HEK293 (cell line): ENCODE results near the gene TRAM1L1.

Experiments used
- MZF1 ChIP-seq: fragments of 450-650 bp; formaldehyde crosslinking; IDR thresholded peaks from 2 replicates; pipeline ENCODE4 v1.5.1; 2017; ENCODE audit warnings: missing biosample characterization, missing genetic modification characterization, borderline replicate concordance
- RBAK ChIP-seq: fragments of 450-650 bp; formaldehyde crosslinking; IDR thresholded peaks from 2 replicates; pipeline ENCODE4 v1.5.1; 2016; ENCODE audit warnings: missing biosample characterization, missing genetic modification characterization
- ZNF140 ChIP-seq: fragments of 450-650 bp; formaldehyde crosslinking; IDR thresholded peaks from 2 replicates; pipeline ENCODE4 v1.5.1; 2016; ENCODE audit warnings: missing biosample characterization, missing genetic modification characterization
- ZNF146 ChIP-seq: fragments of 450-650 bp; formaldehyde crosslinking; IDR thresholded peaks from 2 replicates; pipeline ENCODE4 v1.5.1; 2016; ENCODE audit warnings: missing biosample characterization, missing genetic modification characterization
- ZNF155 ChIP-seq: fragments of 450-650 bp; formaldehyde crosslinking; IDR thresholded peaks from 2 replicates; pipeline ENCODE4 v1.5.1; 2016; ENCODE audit warnings: missing biosample characterization, missing genetic modification characterization
- TF ChIP-seq, protein P1 (sequence below): fragments of 450-650 bp; formaldehyde crosslinking; IDR thresholded peaks from 2 replicates; pipeline ENCODE4 v1.5.1; 2016; ENCODE audit warnings: missing biosample characterization, missing genetic modification characterization
- TF ChIP-seq, protein P2 (sequence below): fragments of 450-650 bp; IDR thresholded peaks from 2 replicates; pipeline ENCODE4 v1.5.1; 2018; ENCODE audit warnings: missing biosample characterization, missing genetic modification characterization
- TF ChIP-seq, protein P3 (sequence below): fragments of 450-650 bp; formaldehyde crosslinking; IDR thresholded peaks from 2 replicates; pipeline ENCODE4 v1.5.1; 2016; ENCODE audit warnings: missing biosample characterization, missing genetic modification characterization, borderline replicate concordance

DNA sequence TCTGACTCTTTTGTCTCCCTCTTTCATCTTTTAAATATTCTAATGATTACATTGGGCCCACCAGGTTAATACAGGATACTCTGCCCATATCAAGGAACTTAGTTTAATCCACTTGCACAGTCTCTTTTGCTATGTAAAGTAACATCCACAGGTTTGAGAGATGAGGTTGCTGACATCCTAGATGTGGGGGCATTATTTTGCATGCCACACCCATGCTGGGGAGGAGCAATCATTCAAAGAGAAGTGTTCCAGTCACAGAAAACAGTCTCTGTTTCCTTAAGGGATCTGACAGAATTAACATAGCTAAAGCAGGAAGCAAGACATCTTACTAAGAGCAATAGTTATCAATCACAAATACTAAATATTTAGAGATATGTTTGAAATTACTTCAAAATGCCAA, 11.5 kb upstream of the TRAM1L1 start:
- TF ChIP-seq, protein P1, sequence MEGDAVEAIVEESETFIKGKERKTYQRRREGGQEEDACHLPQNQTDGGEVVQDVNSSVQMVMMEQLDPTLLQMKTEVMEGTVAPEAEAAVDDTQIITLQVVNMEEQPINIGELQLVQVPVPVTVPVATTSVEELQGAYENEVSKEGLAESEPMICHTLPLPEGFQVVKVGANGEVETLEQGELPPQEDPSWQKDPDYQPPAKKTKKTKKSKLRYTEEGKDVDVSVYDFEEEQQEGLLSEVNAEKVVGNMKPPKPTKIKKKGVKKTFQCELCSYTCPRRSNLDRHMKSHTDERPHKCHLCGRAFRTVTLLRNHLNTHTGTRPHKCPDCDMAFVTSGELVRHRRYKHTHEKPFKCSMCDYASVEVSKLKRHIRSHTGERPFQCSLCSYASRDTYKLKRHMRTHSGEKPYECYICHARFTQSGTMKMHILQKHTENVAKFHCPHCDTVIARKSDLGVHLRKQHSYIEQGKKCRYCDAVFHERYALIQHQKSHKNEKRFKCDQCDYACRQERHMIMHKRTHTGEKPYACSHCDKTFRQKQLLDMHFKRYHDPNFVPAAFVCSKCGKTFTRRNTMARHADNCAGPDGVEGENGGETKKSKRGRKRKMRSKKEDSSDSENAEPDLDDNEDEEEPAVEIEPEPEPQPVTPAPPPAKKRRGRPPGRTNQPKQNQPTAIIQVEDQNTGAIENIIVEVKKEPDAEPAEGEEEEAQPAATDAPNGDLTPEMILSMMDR, result no peak
- TF ChIP-seq ZNF146 (tag by site-specific recombination) (no peak), ZNF140 (tag by site-specific recombination) (no peak), RBAK (tag by site-specific recombination) (no peak), ZNF155 (tag by site-specific recombination) (no peak), MZF1 (tag by site-specific recombination) (no peak)
- TF ChIP-seq, protein P2, sequence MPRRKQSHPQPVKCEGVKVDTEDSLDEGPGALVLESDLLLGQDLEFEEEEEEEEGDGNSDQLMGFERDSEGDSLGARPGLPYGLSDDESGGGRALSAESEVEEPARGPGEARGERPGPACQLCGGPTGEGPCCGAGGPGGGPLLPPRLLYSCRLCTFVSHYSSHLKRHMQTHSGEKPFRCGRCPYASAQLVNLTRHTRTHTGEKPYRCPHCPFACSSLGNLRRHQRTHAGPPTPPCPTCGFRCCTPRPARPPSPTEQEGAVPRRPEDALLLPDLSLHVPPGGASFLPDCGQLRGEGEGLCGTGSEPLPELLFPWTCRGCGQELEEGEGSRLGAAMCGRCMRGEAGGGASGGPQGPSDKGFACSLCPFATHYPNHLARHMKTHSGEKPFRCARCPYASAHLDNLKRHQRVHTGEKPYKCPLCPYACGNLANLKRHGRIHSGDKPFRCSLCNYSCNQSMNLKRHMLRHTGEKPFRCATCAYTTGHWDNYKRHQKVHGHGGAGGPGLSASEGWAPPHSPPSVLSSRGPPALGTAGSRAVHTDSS, result no peak
- TF ChIP-seq, protein P3, sequence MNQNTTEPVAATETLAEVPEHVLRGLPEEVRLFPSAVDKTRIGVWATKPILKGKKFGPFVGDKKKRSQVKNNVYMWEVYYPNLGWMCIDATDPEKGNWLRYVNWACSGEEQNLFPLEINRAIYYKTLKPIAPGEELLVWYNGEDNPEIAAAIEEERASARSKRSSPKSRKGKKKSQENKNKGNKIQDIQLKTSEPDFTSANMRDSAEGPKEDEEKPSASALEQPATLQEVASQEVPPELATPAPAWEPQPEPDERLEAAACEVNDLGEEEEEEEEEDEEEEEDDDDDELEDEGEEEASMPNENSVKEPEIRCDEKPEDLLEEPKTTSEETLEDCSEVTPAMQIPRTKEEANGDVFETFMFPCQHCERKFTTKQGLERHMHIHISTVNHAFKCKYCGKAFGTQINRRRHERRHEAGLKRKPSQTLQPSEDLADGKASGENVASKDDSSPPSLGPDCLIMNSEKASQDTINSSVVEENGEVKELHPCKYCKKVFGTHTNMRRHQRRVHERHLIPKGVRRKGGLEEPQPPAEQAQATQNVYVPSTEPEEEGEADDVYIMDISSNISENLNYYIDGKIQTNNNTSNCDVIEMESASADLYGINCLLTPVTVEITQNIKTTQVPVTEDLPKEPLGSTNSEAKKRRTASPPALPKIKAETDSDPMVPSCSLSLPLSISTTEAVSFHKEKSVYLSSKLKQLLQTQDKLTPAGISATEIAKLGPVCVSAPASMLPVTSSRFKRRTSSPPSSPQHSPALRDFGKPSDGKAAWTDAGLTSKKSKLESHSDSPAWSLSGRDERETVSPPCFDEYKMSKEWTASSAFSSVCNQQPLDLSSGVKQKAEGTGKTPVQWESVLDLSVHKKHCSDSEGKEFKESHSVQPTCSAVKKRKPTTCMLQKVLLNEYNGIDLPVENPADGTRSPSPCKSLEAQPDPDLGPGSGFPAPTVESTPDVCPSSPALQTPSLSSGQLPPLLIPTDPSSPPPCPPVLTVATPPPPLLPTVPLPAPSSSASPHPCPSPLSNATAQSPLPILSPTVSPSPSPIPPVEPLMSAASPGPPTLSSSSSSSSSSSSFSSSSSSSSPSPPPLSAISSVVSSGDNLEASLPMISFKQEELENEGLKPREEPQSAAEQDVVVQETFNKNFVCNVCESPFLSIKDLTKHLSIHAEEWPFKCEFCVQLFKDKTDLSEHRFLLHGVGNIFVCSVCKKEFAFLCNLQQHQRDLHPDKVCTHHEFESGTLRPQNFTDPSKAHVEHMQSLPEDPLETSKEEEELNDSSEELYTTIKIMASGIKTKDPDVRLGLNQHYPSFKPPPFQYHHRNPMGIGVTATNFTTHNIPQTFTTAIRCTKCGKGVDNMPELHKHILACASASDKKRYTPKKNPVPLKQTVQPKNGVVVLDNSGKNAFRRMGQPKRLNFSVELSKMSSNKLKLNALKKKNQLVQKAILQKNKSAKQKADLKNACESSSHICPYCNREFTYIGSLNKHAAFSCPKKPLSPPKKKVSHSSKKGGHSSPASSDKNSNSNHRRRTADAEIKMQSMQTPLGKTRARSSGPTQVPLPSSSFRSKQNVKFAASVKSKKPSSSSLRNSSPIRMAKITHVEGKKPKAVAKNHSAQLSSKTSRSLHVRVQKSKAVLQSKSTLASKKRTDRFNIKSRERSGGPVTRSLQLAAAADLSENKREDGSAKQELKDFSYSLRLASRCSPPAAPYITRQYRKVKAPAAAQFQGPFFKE (tag by site-specific recombination), result no peak
